ENCODE results near the gene EID2B. TPM values are rescaled to one million over a fixed set of nuclear protein-coding genes. Genes with fewer than 3 reads are reported as not detected.

The EID2B gene
- total RNA-seq, 1 donor from 2014 or later = 1.8 TPM

DNA sequence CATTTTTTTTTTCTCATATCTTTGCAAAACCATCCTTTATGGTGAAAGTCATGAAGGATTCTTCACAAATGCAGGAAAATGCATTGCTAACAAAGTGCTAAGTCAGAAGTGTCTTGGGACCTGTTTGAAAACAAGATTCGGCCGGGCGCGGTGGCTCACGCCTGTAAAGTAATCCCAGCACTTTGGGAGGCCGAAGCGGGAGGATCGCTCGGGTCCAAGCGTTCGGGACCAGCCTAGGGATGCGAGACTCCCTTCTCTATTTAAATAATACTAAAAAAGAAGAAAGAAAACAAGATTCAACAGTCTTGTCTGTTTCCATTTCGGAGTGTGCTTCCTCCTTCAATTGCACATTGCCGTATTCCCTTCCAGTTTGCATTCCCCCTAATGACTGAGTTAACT lies 819 bp downstream of the EID2B start:
- no peak for DNase-seq

DNA sequence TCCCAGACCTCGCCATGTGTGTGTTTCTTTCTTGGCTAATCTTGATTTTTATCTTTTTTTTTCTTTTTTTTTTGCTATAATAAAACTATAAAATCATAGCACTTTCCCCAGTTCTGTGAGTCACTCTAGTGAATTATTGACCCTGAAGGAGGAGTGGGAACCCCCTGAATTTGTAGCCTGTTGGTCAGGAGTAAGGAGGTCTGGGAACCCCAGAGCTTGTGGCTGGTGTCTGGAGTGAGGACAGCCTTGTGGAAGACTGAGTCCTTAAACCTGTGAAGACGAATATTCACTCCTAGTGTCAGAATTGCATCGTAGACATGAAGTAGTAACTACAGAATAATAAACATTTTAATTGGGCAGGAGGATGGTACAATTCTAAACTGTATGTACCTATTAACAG lies 7.4 kb downstream of the EID2B start:
- DNase-seq = no peak

DNA sequence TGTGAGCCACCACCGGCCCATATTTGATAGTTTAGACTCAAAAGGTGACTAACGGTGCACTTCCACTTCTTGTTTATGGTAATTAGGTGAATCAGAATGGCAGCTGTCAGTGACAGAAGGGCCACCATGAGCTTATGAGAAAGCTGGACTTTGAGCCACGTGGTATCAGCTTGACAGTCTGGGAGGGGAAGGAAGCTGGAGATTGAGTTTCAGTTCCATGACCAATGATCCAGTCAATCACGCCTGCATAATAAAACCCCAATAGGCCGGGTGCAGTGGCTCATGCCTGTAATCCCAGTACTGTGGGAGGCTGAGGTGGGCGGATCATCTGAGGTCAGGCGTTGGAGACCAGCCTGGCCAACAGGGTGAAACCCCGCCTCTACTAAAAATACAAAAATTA lies 8.2 kb downstream of the EID2B start:
- DNase-seq = no peak

DNA sequence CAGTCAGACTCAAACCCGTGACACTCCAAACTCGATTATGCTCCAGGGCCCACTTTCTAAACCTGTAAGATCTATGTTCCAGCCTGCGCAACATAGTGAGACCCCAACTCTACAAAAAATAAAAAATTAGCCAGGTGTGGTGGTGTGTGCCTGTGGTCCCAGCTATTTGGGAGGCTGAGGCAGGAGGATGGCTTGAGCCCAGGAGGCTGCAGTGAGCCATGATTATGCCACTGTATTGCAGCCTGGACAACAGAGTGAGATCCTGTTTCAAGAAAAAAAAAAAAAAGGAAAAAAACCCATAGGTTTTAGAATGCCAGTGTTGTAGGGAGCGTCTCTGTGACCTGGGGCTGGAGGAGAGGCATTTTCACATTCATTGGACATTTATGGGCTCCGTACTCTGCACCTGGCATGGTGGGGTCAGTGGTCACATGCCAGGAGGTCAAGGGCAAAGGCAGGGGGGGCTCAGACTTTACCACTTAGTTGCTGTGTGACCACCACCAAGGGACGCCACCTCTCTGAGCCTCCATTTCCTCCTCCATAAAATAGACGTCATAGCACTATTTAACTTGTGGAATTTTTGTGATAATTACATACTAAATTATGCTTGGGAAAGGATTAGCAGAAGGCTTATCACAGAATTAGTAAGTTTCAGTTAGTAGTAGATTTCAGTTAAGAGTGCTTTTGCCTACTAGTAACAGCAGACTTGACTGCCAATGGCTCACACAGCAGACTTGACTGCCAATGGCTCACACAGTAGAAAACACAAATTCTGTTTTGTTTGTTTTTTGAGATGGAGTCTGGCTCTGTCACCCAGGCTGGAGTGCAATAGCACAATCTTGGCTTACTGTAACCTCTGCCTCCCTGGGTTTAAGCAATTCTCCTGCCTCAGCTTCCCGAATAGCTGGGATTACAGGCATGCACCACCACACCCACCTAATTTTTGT lies 11.8 kb downstream of the EID2B start:
- DNase-seq = no peak

DNA sequence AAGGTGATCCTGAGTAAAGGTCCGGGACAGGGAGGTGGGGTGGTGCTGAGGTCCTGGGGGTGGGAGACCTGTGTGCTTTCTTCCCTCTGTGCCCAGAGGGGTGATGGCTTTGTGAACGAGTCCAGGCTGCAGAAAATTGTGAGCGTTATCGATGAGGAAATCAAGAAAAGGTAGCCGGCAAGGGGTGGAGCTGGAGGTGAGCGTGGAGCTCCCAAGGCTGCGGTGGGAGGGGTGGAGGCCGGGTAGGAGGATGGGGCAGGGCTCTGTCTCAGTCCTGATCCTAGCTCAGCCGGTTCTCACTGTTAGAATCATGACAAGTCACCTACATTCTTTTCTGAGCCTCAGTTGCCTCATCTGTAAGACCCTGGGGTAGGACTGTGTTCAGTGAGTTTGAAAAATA lies 13.7 kb downstream of the EID2B start:
- no peak for DNase-seq

DNA sequence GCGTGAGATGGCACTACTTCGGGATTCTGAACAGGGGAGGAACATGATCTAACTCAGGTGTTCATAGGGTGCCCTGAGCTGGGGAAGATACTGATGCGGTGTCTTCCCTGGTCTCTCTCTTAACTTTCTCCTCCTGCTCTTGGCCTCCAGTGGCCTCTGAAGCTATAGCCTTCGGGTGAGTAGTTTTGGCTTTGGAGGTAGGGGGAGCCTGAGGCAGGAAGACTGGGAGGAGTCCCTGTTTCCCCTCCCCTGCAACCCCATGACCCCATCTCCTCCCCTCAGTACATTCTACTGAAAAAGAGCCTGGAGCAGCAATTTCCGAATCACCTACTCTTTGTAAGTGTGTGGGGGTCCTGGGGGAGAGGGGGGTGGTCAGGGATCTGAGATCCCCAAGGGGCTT lies 14.2 kb downstream of the EID2B start:
- no peak for DNase-seq

DNA sequence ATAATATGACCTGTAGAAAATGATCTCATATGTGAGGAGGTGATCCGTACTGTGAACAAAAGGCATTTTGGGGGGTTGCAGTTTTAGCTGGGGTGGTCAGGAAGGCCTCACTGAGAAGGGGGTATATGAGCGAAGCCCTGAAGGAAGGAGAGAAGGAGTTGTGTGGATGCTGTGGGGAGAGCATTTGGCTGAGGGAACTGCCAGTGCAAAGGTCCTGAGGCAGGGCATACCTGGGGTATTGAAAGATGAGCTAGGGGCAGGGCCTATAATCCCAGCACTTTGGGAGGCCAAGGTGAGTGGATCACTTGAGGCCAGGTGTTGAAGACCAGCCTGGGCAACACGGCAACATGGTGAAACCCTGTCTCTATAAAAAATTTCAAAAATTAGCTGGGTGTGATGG lies 15.2 kb downstream of the EID2B start:
- DNase-seq = no peak

DNA sequence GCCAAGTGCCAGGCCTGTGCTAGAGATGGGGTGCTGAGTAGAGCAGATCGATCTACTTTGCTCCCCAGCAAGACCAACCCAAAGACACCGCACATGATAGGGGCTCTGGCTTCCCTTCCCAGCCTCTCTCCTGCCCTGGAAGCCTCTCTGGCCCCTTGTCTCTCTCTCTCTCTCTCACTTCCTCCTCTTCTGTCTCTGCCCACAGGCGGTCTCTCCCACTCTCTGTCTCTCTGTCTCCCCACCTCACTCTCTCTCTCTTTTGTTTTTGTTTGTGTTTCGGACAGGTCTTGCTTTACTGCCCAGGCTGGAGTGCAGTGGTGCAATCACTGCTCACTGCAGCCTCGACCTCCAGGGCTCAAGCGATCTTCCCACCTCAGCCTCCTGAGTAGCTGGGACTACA lies 16.4 kb downstream of the EID2B start:
- DNase-seq = no peak

DNA sequence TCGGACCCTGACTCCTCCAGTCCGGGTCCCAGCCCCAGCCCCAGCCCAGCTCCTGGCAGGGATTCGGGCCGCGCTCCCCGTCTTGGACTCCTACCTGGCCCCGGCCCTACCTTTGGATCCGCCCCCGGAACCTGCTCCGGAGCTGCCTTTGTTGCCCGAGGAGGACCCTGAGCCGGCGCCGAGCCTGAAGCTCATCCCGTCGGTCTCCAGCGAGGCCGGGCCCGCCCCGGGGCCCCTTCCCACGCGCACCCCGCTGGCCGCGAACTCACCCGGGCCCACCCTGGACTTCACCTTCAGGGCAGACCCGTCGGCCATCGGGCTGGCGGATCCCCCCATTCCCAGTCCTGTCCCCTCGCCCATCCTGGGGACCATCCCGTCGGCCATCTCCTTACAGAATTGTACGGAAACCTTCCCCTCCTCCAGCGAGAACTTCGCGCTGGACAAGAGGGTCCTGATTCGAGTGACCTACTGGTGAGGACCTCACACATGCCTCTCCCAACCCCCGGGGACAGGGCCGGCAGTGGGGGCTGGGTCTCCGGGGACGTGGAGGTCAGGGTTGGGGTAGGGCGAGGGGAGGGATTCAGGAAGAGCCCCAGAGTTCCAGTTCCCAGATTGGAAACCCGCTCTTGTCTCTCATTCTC lies 17.0 kb downstream of the EID2B start:
- DNase-seq = no peak

DNA sequence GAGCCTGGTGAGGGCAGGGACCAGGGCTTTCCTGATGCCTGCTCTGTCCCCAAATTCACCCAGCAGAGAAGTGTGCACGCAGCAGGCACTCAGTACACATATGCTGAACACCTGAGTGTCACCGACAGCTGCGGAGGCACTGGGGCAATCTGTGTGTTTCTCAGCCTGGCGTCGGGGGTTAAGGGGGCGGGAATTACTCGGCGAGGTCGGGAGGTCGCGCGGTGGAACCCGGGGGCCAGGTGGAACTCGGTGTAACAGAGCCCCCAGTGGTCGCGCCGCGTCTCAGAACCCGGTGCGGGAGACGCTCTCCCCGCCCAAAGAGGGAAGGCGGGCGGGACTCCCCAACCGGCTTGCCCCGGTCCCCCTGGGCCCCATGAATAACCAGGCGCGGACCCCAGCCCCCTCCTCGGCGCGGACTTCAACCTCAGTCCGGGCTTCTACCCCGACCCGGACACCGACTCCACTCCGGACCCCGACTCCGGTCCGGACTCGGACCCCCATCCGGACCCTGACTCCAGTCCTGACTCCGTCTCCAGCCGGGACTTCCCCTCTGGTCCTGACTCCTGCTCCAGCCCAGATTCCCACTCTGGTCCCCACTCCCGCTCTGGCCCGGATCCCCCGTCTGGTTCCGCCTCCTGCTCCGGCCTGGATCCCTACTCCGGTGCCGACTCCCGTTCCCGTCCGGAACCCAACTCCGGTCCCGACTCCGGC lies 17.7 kb downstream of the EID2B start, which contains the start of gene SELENOV:
SELENOV (plus strand) TSS at position 300 of the 711 bp plus-strand sequence; CDS start at position 374, 74 bp downstream.
- no peak for DNase-seq

DNA sequence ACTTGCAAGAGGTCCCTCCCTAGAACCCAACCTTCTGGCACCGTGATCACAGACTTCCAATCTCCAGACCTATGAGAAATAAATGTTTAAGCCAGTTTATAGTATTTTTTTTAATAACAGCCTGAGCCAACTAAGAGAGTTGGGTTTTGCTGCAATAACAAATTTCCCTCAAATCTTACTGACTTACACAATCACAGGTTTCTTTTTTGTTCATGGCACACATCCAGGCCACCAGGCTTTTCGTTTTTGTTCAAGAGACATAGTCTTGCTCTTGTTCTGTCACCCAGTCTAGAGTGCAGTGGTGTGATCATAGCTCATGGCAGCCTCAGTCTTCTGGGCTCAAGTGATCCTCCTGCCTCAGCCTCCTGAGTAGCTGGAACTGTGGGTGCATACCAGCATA lies 19.7 kb downstream of the EID2B start:
- no peak for DNase-seq

DNA sequence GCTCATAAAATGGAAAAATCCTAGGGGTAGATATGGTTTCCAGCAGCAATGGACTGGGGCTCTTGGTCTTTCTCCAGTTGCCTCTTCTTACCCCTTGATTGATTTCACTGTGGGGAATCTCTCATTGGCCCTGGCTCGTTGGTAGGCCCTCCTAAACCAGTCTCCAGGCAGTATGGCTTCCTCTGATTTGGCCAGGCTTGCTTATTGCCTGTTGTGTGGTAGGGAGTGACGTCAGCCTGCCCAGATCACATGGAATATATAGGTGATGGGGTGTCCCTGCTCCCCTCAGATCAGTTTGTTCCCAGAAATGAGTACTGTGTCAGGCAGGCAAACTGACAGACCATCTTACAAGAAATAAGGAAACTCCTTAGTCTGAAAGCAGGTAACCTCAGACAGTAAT lies 23.4 kb downstream of the EID2B start:
- DNase-seq = no peak

DNA sequence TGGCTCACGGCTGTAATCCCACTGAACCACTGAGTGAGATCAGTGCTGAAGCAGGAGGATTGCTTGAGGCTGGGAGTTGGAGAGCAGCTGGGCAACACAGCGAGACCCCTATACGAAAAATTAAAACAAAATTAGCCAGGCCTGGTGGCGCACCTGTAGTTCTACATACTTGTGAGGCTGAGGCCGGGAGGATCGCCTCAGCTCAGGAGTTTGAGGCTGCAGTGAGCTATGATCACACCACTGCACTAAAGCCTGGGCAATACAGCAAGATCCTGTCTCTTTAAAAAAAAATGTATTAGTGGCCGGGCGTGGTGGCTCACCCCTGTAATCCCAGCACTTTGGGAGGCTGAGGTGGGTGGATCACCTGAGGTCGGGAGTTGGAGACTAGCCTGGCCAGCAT lies 24.0 kb downstream of the EID2B start:
- DNase-seq = no peak

DNA sequence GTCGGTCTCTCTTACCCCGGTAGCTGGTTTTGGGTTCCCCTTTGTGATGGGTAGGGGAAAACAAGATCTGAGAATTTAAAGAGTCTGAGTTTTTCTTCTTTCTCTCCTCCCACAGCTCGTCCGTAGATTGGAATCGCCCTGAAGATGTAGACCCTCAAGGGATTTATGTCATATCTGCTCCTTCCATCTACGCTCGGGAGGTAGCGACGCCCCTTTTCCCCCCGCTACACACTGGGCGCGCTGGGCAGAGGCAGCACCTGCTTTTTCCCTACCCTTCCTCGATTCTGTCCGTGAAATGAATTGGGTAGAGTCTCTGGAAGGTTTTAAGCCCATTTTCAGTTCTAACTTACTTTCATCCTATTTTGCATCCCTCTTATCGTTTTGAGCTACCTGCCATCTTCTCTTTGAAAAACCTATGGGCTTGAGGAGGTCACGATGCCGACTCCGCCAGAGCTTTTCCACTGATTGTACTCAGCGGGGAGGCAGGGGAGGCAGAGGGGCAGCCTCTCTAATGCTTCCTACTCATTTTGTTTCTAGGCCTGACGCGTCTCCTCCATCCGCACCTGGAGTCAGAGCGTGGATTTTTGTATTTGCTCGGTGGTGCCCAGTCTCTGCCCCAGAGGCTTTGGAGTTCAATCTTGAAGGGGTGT lies 24.8 kb downstream of the EID2B start:
- DNase-seq = no peak

DNA sequence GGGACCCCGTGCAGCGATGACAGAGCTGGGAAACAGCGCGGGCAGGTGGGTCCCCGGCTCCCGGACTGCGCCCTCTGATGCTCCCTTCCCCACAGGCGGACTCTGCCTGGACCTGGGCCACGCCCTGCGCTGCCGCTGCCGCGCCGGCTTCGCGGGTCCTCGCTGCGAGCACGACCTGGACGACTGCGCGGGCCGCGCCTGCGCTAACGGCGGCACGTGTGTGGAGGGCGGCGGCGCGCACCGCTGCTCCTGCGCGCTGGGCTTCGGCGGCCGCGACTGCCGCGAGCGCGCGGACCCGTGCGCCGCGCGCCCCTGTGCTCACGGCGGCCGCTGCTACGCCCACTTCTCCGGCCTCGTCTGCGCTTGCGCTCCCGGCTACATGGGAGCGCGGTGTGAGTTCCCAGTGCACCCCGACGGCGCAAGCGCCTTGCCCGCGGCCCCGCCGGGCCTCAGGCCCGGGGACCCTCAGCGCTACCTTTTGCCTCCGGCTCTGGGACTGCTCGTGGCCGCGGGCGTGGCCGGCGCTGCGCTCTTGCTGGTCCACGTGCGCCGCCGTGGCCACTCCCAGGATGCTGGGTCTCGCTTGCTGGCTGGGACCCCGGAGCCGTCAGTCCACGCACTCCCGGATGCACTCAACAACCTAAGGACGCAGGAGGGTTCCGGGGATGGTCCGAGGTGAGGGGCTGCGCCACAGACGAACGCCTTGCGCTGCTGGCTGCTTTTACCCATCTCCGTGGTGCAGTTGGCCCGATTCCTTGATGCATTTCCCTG lies 25.5 kb downstream of the EID2B start:
- DNase-seq = no peak

DNA sequence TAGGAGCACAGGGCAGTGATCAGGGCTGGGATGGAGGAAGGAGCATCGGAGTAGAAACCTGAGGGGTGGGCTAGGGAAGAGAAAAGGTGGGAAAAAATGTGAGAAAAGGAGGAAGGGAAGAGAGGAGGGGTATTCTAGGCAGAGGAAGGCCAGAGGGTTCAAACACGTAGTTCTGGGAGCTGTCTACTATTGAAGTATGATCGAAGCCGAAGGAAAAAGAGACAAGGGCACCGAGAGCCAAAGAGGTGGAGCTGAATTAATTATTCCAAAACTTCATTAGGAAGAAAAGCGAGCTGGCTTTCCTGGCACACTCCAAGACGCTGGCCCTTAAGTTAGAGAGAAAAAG lies 26.1 kb downstream of the EID2B start:
- DNase-seq = no peak

DNA sequence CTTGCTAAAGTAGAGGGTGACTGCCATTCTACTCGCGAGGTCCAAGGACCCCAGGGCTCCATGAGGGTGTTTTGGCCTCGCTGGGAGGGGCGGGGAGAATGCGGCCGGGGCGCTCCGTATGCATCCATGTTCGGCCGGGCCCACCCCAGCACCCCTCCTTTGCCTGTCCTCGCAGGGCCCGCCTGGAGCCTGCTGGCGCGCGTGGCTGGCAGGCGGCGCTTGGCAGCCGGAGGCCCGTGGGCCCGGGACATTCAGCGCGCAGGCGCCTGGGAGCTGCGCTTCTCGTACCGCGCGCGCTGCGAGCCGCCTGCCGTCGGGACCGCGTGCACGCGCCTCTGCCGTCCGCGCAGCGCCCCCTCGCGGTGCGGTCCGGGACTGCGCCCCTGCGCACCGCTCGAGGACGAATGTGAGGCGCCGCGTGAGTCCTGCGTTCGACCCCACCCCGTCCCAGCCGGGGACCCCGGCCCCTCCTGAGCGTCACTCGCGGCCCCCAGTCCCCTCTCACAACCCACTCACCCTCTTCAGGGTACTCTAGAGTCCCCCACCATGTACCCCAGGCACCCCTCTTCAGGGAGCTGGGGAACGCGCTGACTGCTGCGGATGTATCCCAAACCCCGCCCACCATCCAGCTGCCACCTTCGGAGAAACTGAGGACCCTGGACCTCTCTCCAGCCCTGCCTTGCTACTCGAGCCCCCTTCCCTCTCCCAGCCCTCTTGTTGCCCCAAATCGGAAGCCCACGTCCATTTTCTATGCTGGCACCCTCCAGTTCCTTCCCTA lies 29.8 kb downstream of the EID2B start:
- DNase-seq = no peak

DNA sequence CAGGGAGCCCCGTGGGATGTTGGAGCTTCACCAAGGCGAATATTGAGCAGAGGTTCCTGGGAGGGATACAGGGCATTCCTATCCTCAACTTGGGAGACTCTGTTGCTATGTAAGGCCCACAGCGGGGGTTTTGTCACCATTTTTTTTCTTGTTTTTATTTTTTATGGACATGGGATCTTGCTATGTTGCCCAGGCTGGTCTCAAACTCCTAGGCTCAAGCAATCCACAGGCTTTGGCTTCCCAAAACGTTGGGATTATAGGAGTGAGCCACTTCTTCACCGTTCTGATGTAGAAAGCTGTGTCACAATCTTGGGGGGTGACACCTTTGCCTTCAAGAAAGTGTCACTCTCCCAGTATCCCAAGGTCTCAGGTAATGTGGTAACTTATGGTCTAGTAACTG lies 31.3 kb downstream of the EID2B start:
- no peak for DNase-seq

DNA sequence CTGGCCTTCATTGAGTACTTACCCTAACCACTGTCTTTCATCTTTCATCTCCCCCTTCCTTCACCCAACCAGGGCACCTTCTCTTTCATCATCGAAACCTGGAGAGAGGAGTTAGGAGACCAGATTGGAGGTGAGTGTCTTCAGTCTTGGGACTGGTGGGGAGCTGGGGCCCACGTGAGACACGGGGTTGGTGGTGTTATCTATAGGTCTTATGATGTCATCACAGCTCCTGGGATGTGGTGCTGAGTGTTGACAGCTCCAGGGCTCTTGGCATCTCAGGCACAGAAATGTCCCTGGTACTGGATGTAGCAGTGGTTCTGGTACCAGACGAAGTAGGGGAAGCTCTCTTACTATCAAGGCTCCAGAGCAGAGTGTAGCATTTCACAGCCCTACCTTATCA lies 32.1 kb downstream of the EID2B start:
- DNase-seq = no peak

DNA sequence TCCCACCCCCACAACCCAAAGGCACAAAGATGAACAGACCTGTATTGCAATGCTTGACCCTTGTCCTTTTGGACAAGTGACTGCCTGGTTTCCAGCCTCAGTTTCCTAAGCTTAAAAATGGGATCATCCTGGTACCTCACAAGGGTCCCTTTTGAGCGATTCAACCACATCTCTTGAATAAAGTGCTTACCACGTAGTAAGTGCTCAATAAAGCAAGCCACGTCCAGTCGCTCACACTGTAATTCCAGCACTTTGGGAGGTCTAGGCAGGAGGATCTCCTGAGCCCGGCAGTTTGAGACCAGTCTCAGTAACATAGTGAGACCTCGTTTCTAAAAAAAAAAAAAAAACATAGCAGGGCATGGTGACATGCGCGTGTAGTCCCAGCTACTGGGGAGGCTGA lies 32.7 kb downstream of the EID2B start:
- DNase-seq = no peak

All from skin of body (tissue), 2 donors.